Panc1 (cell line): ENCODE results near the gene APOL5. TPM values are rescaled to one million over a fixed set of nuclear protein-coding genes. Genes with fewer than 3 reads are reported as not detected.
"Not testable (repeated sequence)": the region's sequence is repeated elsewhere in the genome, so short reads cannot be mapped to it uniquely, and the experiment has no call there.

ENCODE experiments used
- ATAC-seq: fragments of 200-7000 bp; cut with Tn5 transposase; 2 replicates; pipeline ENCODE4 v1.9.1; 2020; ENCODE audit warnings: mild to moderate bottlenecking, moderate library complexity
- BruUV-seq: library from RNA; stranded (reverse); fragments of 400-500 nt; replicated peaks from 2 replicates; lab custom pipeline; 2021; lab: Mats Ljungman, UMichigan
- CTCF ChIA-PET: fragments of 300-600 bp; sonication (Branson Sonifier 250); formaldehyde crosslinking; loops from one replicate; lab custom pipeline; 2022; ENCODE audit warnings: antibody characterized with exemption; lab: Charles Lee
- POLR2A ChIA-PET: fragments of 300-600 bp; sonication (Branson Sonifier 250); formaldehyde crosslinking; loops from one replicate; lab custom pipeline; 2022; ENCODE audit warnings: antibody characterized with exemption; lab: Charles Lee
- DNase-seq: peaks from one replicate; pipeline ENCODE4 v3.0.0-alpha.2; 2010; ENCODE audit warnings: low read depth, low spot score
- H3K27ac ChIP-seq: 2 replicates; pipeline ENCODE4 v1.5.1; 2011; ENCODE audit warnings: mild to moderate bottlenecking, low read length, inconsistent platforms
- H3K27me3 ChIP-seq: fragments of 200-500 bp; sonication (Bioruptor generic); 2 replicates; pipeline ENCODE4 v1.6.0; 2014; ENCODE audit warnings: low read length, inconsistent platforms; ENCODE audit not compliant: control insufficient read depth, insufficient read depth
- H3K36me3 ChIP-seq: fragments of 200-500 bp; sonication (Bioruptor generic); 2 replicates; pipeline ENCODE4 v1.5.1; 2014; ENCODE audit warnings: inconsistent platforms, mild to moderate bottlenecking, low read length, moderate library complexity; ENCODE audit not compliant: control insufficient read depth, insufficient read depth
- H3K4me1 ChIP-seq: 2 replicates; pipeline ENCODE4 v1.5.1; 2011; ENCODE audit warnings: inconsistent platforms, mild to moderate bottlenecking, low read length, moderate library complexity; ENCODE audit not compliant: control insufficient read depth, insufficient read depth
- H3K4me3 ChIP-seq, 2 experiments: 2 replicates each; pipeline ENCODE4 v1.5.1; 2011 to 2012; ENCODE audit warnings: low read depth in 2 of 2, low read length in 2 of 2, mild to moderate bottlenecking in 2 of 2, inconsistent platforms in 1 of 2, moderate library complexity in 1 of 2
- H3K9me3 ChIP-seq: fragments of 200-500 bp; sonication (Bioruptor generic); 2 replicates; pipeline ENCODE4 v1.5.1; 2014; ENCODE audit warnings: low read depth, mild to moderate bottlenecking, inconsistent platforms, low read length, moderate library complexity; ENCODE audit not compliant: control insufficient read depth, insufficient read depth
- POLR2AphosphoS5 ChIP-seq: IDR thresholded peaks from 2 replicates; pipeline ENCODE4 v1.6.1; 2012; ENCODE audit warnings: mild to moderate bottlenecking, low read depth, low read length, moderate library complexity
- SIN3A ChIP-seq: IDR thresholded peaks from 2 replicates; pipeline ENCODE4 v1.6.1; 2012; ENCODE audit warnings: low read depth, mild to moderate bottlenecking, low read length, moderate library complexity, borderline replicate concordance; ENCODE audit not compliant: insufficient read depth
- TCF7L2 ChIP-seq: IDR thresholded peaks from 2 replicates; pipeline ENCODE4 v1.6.1; 2011; ENCODE audit warnings: mild to moderate bottlenecking, low read depth, low read length, inconsistent platforms
- in situ Hi-C: cut with HindIII; loops from 2 replicates; pipeline ENCODE4 v1.10.0; 2016; ENCODE audit warnings: low sequenced_read_pairs, low pct_unique_long_range_greater_than_20kb
- intact Hi-C: fragments of 100-400 bp; cut with micrococcal nuclease; formaldehyde crosslinking; loops from one replicate; pipeline ENCODE4 v1.10.0; 2022; ENCODE audit not compliant: unreplicated experiment
- total RNA-seq: library from RNA; stranded (reverse); gene quantifications from one replicate; pipeline ENCODE4 v1.2.1, GENCODE V29; 2021; ENCODE audit not compliant: unreplicated experiment
- TF ChIP-seq, protein P1 (sequence below), 2 experiments: IDR thresholded peaks; 2 replicates each; pipeline ENCODE4 v1.6.1; 2011 to 2012; ENCODE audit warnings: low read depth in 2 of 2, control low read depth in 1 of 2, low read length in 1 of 2, mild to moderate bottlenecking in 1 of 2, moderate library complexity in 1 of 2; ENCODE audit not compliant: insufficient read depth in 1 of 2
- TF ChIP-seq, protein P2 (sequence below): fragments of 450-650 bp; IDR thresholded peaks from 2 replicates; pipeline ENCODE4 v1.5.1; 2017; ENCODE audit warnings: mild to moderate bottlenecking

The APOL5 gene
- total RNA-seq, 1 experiment from 2014 or later = not detected

DNA sequence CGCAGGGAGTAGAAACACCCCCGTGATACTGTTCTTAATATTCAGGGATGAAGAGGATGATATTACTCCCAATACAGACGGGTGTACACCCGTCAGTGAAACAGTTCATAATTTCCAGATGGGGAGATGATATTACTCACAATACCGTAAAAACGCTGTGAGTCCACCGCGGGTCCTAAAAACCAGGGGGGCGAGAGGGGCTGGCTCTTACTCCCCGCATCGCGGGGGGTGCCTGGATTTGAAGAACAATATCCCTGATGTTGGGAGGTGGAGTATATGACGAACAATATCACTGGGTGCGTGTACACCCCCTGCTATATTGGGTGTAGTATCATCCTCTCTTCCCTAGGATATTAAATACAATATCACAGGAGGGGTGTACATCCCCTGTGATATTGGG, 20.5 kb upstream of the APOL5 start:
- in situ Hi-C loops (no loop called here), intact Hi-C loops (no loop called here)
- ATAC-seq = no peak

DNA sequence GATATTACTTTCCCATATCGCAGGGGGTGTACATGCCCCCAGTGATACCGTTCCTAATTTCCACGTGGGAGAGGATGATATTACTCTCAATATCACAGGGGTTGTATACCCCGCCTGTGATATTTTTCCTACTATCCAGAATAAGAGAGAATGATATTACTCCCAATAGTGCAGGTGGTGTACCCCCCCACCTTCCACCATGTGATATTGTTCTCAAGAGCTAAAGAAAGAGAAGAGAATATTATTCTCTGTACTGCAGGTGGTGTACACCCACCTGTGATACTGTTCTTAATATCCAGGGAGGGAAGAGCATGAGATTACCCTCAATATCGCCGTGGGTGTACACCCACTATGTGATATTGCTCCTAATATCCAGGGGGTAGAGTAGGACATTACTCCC, 17.8 kb upstream of the APOL5 start:
- H3K36me3 ChIP-seq, intact Hi-C loops, BruUV-seq, in situ Hi-C loops, POLR2A ChIA-PET, ATAC-seq, H3K9me3 ChIP-seq, H3K27ac ChIP-seq, H3K4me1 ChIP-seq, H3K27me3 ChIP-seq, DNase-seq, CTCF ChIA-PET, H3K4me3 ChIP-seq: not testable (repeated sequence)

More for the DNA sequence above, 20.5 kb upstream of the APOL5 start:
- ChIA-PET POLR2A (no interaction called here), CTCF (no interaction called here)
- no TSS peak for BruUV-seq
- Histone ChIP-seq H3K27ac (no peak overlapping the region), H3K4me3 (no peak overlapping the region), H3K36me3 (no peaks in the 10 kb centered on the region), H3K27me3 (no peaks in the 10 kb centered on the region), H3K4me1 (no peaks in the 10 kb centered on the region), H3K9me3 (no peaks in the 10 kb centered on the region)
- TF ChIP-seq, protein P1, sequence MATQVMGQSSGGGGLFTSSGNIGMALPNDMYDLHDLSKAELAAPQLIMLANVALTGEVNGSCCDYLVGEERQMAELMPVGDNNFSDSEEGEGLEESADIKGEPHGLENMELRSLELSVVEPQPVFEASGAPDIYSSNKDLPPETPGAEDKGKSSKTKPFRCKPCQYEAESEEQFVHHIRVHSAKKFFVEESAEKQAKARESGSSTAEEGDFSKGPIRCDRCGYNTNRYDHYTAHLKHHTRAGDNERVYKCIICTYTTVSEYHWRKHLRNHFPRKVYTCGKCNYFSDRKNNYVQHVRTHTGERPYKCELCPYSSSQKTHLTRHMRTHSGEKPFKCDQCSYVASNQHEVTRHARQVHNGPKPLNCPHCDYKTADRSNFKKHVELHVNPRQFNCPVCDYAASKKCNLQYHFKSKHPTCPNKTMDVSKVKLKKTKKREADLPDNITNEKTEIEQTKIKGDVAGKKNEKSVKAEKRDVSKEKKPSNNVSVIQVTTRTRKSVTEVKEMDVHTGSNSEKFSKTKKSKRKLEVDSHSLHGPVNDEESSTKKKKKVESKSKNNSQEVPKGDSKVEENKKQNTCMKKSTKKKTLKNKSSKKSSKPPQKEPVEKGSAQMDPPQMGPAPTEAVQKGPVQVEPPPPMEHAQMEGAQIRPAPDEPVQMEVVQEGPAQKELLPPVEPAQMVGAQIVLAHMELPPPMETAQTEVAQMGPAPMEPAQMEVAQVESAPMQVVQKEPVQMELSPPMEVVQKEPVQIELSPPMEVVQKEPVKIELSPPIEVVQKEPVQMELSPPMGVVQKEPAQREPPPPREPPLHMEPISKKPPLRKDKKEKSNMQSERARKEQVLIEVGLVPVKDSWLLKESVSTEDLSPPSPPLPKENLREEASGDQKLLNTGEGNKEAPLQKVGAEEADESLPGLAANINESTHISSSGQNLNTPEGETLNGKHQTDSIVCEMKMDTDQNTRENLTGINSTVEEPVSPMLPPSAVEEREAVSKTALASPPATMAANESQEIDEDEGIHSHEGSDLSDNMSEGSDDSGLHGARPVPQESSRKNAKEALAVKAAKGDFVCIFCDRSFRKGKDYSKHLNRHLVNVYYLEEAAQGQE (IDR thresholded peaks at IDR 0.05; ENCODE audit: insufficient read depth in 1 of 2, low read depth in 2 of 2, low read length in 1 of 2) = no peak
- no peak for TF ChIP-seq POLR2AphosphoS5
- no peak for TF ChIP-seq SIN3A
- TF ChIP-seq, protein P2, sequence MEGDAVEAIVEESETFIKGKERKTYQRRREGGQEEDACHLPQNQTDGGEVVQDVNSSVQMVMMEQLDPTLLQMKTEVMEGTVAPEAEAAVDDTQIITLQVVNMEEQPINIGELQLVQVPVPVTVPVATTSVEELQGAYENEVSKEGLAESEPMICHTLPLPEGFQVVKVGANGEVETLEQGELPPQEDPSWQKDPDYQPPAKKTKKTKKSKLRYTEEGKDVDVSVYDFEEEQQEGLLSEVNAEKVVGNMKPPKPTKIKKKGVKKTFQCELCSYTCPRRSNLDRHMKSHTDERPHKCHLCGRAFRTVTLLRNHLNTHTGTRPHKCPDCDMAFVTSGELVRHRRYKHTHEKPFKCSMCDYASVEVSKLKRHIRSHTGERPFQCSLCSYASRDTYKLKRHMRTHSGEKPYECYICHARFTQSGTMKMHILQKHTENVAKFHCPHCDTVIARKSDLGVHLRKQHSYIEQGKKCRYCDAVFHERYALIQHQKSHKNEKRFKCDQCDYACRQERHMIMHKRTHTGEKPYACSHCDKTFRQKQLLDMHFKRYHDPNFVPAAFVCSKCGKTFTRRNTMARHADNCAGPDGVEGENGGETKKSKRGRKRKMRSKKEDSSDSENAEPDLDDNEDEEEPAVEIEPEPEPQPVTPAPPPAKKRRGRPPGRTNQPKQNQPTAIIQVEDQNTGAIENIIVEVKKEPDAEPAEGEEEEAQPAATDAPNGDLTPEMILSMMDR = no peak
- TF ChIP-seq TCF7L2 = no peak
- no peak for DNase-seq

DNA sequence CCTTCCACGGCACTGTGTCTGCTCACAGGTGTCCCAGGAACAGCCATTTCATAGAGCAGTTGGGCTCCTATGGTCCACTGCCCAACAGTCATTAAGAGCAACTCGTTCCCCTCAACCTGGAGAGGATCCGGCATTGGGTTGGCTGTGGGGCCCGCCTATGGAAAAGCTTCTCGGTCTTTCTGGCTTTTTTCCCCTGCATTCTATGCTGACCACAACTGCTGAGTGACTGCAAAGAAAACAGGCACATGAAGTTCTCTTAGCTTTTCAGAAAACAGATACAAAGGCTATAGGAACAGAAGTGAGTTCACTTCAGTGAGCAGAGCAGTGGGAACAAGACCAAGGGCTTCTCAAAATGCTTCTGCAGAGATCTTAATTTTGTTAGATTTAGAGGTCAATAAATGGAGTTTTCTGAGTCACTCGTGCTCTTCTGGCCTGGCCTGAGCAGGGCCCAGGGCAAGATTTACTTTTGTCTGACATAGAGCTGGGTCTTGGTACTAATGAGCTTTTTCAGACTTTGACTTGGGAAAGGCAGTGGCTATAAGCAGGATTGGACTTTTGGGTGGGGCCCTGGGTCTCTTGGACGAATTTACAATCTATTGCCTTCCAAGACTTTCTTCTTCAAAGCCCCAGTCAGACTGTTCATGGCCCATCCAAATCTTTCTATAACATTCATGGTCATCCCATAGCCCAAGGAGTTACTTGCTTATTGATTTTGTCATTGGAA, 13.6 kb upstream of the APOL5 start:
- no TSS peak for BruUV-seq

More for the DNA sequence above, 13.6 kb upstream of the APOL5 start:
- in situ Hi-C loops = no loop called here
- no peaks in the 10 kb centered on the region for H3K27me3 ChIP-seq
- no peak for DNase-seq
- no peaks in the 10 kb centered on the region for H3K36me3 ChIP-seq
- TF ChIP-seq SIN3A (no peak), TCF7L2 (no peak), POLR2AphosphoS5 (no peak)
- TF ChIP-seq, protein P1 (IDR thresholded peaks at IDR 0.05; ENCODE audit: insufficient read depth in 1 of 2, low read depth in 2 of 2, low read length in 1 of 2) = no peak
- TF ChIP-seq, protein P2 = no peak
- no peaks in the 10 kb centered on the region for H3K4me1 ChIP-seq
- intact Hi-C loops = no loop called here
- POLR2A ChIA-PET = interaction anchor here (0.6 kb wide), 1 partner anchor 41 kb away, joined by 4 read pairs; no protein-coding TSS in a partner anchor
- ATAC-seq = no peak
- CTCF ChIA-PET = no interaction called here
- H3K27ac ChIP-seq = no peak overlapping the region
- H3K4me3 ChIP-seq = no peak overlapping the region
- H3K9me3 ChIP-seq = no peaks in the 10 kb centered on the region
